OCI-LY7 (cell line): ENCODE results near the gene TNFAIP8L2. TPM values are rescaled to one million over a fixed set of nuclear protein-coding genes. Genes with fewer than 3 reads are reported as not detected.

Experiments used
- BruUV-seq: library from RNA; stranded (reverse); fragments of 400-500 nt; replicated peaks from 2 replicates; lab custom pipeline; 2021; lab: Mats Ljungman, UMichigan
- CTCF ChIA-PET: fragments of 300-600 bp; sonication (Branson Sonifier 250); formaldehyde crosslinking; loops from one replicate; lab custom pipeline; 2022; ENCODE audit warnings: antibody characterized with exemption; ENCODE audit not compliant: unreplicated experiment; lab: Charles Lee
- POLR2A ChIA-PET: fragments of 300-600 bp; sonication (Branson Sonifier 250); formaldehyde crosslinking; loops from one replicate; lab custom pipeline; 2022; ENCODE audit warnings: antibody characterized with exemption; lab: Charles Lee
- DNase-seq: peaks from one replicate; pipeline ENCODE4 v3.0.0-alpha.2; 2015; ENCODE audit warnings: low spot score
- H2AFZ ChIP-seq: fragments of 200-600 bp; sonication (generic), shearing (Covaris generic); 2 replicates; pipeline ENCODE4 v1.6.1; 2014; ENCODE audit warnings: mild to moderate bottlenecking, antibody characterized with exemption, low read length, moderate library complexity
- H3K27ac ChIP-seq: fragments of 200-600 bp; sonication (generic); 2 replicates; pipeline ENCODE4 v1.5.1; 2014; ENCODE audit warnings: mixed run types, low read depth, mild to moderate bottlenecking, moderate library complexity, low read length, inconsistent platforms; ENCODE audit not compliant: poor library complexity, severe bottlenecking
- H3K36me3 ChIP-seq: fragments of 200-600 bp; sonication (generic); 2 replicates; pipeline ENCODE4 v1.6.1; 2014; ENCODE audit warnings: mild to moderate bottlenecking, antibody characterized with exemption, low read length, moderate library complexity, mixed read lengths; ENCODE audit not compliant: insufficient read depth
- H3K4me1 ChIP-seq: fragments of 200-600 bp; sonication (generic); 2 replicates; pipeline ENCODE4 v1.5.1; 2014; ENCODE audit warnings: mild to moderate bottlenecking, low read length; ENCODE audit not compliant: insufficient read depth, poor library complexity, severe bottlenecking
- H3K4me2 ChIP-seq: fragments of 200-600 bp; sonication (generic); 2 replicates; pipeline ENCODE4 v1.6.1; 2014; ENCODE audit warnings: mild to moderate bottlenecking, low read length
- H3K4me3 ChIP-seq: fragments of 200-600 bp; sonication (generic); 2 replicates; pipeline ENCODE4 v1.5.1; 2014; ENCODE audit warnings: mild to moderate bottlenecking, low read depth, low read length; ENCODE audit not compliant: poor library complexity, severe bottlenecking
- H3K79me2 ChIP-seq: fragments of 200-600 bp; sonication (generic); 2 replicates; pipeline ENCODE4 v1.6.1; 2016; ENCODE audit warnings: low read depth, mild to moderate bottlenecking, low read length, moderate library complexity, mixed read lengths; ENCODE audit not compliant: insufficient read depth
- H3K9me2 ChIP-seq: fragments of 200-600 bp; sonication (generic); 2 replicates; pipeline ENCODE4 v1.6.1; 2016; ENCODE audit warnings: mild to moderate bottlenecking, low read length, mixed read lengths; ENCODE audit not compliant: insufficient read depth
- H3K9me3 ChIP-seq: fragments of 200-600 bp; sonication (generic); 2 replicates; pipeline ENCODE4 v1.6.1; 2014; ENCODE audit warnings: mild to moderate bottlenecking, mixed run types, low read length, mixed read lengths
- H4K20me1 ChIP-seq: fragments of 200-600 bp; sonication (generic); 2 replicates; pipeline ENCODE4 v1.6.1; 2014; ENCODE audit warnings: mild to moderate bottlenecking, antibody characterized with exemption, low read length, moderate library complexity, mixed read lengths; ENCODE audit not compliant: insufficient read depth
- CTCF ChIP-seq: fragments of 200-600 bp; sonication (generic); conservative IDR thresholded peaks from 2 replicates; pipeline ENCODE4 v1.5.1; 2014; ENCODE audit warnings: mild to moderate bottlenecking, antibody characterized with exemption, low read length, moderate library complexity, mixed read lengths
- EZH2phosphoT487 ChIP-seq: fragments of 200-600 bp; sonication (generic); IDR thresholded peaks from 2 replicates; pipeline ENCODE4 v1.6.1; 2018; ENCODE audit warnings: low read depth, borderline replicate concordance, mild to moderate bottlenecking, mixed run types, antibody characterized with exemption, low read length, moderate library complexity, mixed read lengths
- intact Hi-C: fragments of 100-400 bp; cut with micrococcal nuclease; formaldehyde crosslinking; loops from one replicate; pipeline ENCODE4 v1.10.0; 2022; ENCODE audit not compliant: unreplicated experiment
- total RNA-seq, 2 experiments: library from RNA; depleted of rRNA in 1 of 2; stranded (reverse); fragments of >200 nt in 1 of 2; shearing (Covaris generic) in 1 of 2; gene quantifications; 2 replicates each; pipeline ENCODE4 v1.2.3, GENCODE V29; 2014 to 2022

Gene TNFAIP8L2
- total RNA-seq, 2 experiments from 2014 or later: 9.2 to 12.5 TPM

DNA sequence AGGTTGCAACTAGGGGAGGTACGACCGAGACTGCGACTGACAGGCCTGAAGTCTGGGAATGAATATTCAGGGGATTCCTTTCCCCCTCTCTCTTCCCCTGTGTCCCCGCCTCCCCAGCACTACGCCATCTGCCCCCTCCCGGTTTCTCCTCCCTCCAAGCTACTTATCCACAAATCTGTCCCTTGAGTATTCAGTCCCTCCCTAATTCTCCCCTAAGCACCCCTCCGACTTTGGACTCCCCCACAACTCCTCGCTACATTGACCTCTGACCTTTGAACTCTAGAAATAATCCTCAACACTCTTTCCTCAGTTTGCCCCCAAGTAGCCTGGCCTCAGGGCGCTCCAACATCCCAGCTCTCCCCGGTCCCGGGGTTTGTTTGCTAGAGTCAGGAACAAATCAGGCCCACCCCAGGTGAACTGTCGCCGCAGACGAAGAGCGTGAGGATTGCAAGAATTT is 8.9 kb downstream of the TNFAIP8L2 start:
- BruUV-seq: no TSS peak
- ChIA-PET POLR2A (no interaction called here), CTCF (no interaction called here)

GRCh38 chr1:151165738-151166504 is 9.5 kb downstream of the TNFAIP8L2 start, which contains the start of the genes LYSMD1 and SCNM1:
Gene LYSMD1, minus strand, starts transcription at chr1:151165902. Its CDS starts 644 bp downstream, at chr1:151165258.
Gene SCNM1, plus strand, starts transcription at chr1:151166144. Its CDS starts 9 bp downstream, at chr1:151166153.
- no peaks in the 10 kb centered on the region for H3K9me3 ChIP-seq
- H3K4me1 ChIP-seq: peaks cover 24% of the 10 kb centered on the region
- BruUV-seq: TSS peak; percentile 81
- H3K4me2 ChIP-seq: peak within 1 kb of the TSS; percentile 83
- H4K20me1 ChIP-seq: no peaks in the 10 kb centered on the region
- CTCF ChIA-PET: no interaction called here
- intact Hi-C loops: no loop called here
- H3K4me3 ChIP-seq: peak within 1 kb of the TSS; percentile 90
- TF ChIP-seq EZH2phosphoT487: no peak
- TF ChIP-seq CTCF: no peak
- H3K36me3 ChIP-seq: peaks cover 34% of the 10 kb centered on the region
- POLR2A ChIA-PET: interaction anchor here (0.6 to 1.3 kb wide), 5 partner anchors 9 to 33 kb away, joined by 3 to 10 read pairs (median 3); partner anchors contain the start of genes PIP5K1A, TMOD4, TNFAIP8L2 and VPS72
- H3K79me2 ChIP-seq: peaks cover 13% of the 10 kb centered on the region; the same call in 1 of the 2 replicates
- H2AFZ ChIP-seq: peak within 1 kb of the TSS; percentile 87
- peak; percentile 99 for DNase-seq
- H3K9me2 ChIP-seq: no peaks in the 10 kb centered on the region
- peak within 1 kb of the TSS; percentile 43 for H3K27ac ChIP-seq

More for the DNA sequence above, 8.9 kb downstream of the TNFAIP8L2 start:
- Histone ChIP-seq H3K9me3 (no peaks in the 10 kb centered on the region), H3K79me2 (peaks cover 13% of the 10 kb centered on the region; the same call in 1 of the 2 replicates), H3K27ac (no peak overlapping the region), H3K36me3 (peaks cover 29% of the 10 kb centered on the region), H2AFZ (peak overlapping the region; percentile 87), H4K20me1 (no peaks in the 10 kb centered on the region), H3K4me1 (peaks cover 24% of the 10 kb centered on the region), H3K9me2 (no peaks in the 10 kb centered on the region), H3K4me3 (peak overlapping the region; percentile 90), H3K4me2 (peak overlapping the region; percentile 74)
- intact Hi-C loops: no loop called here
- DNase-seq: no peak
- TF ChIP-seq EZH2phosphoT487: no peak
- TF ChIP-seq CTCF: no peak
